LNCAP (cell line): Measurements from ENCODE around the gene GRAP.

Source experiments
- CTCF ChIP-seq: fragments of 450-650 bp; IDR thresholded peaks from 2 replicates; pipeline ENCODE4 v1.5.1; 2017; ENCODE audit warnings: mild to moderate bottlenecking

The GRAP gene

GRCh38 chr17:18987230-18987610 lies 59.5 kb downstream of the GRAP start:
- TF ChIP-seq CTCF = no peak

GRCh38 chr17:18986541-18987229 lies 60.1 kb downstream of the GRAP start:
- no peak for TF ChIP-seq CTCF

- TF ChIP-seq CTCF = no peak
Observed at GRCh38 chr17:18985475-18985874, 61.3 kb downstream of the GRAP start.

- TF ChIP-seq CTCF = no peak
Observed at GRCh38 chr17:18984273-18985114, 62.3 kb downstream of the GRAP start.

- TF ChIP-seq CTCF = no peak
Observed at GRCh38 chr17:18981642-18982424, 64.9 kb downstream of the GRAP start.

- no peak for TF ChIP-seq CTCF
Observed at GRCh38 chr17:18981335-18981641, 65.5 kb downstream of the GRAP start.

GRCh38 chr17:18980682-18981334 lies 65.9 kb downstream of the GRAP start:
- no peak for TF ChIP-seq CTCF
